PC-9 (cell line): ENCODE data around the gene USP13. TPM values are rescaled to one million over a fixed set of nuclear protein-coding genes. Genes with fewer than 3 reads are reported as not detected.

Experiments used
- BruUV-seq: library from RNA; stranded (reverse); fragments of 400-500 nt; replicated peaks from 2 replicates; lab custom pipeline; 2021; lab: Mats Ljungman, UMichigan
- CTCF ChIA-PET: fragments of 300-600 bp; sonication (Branson Sonifier 250); formaldehyde crosslinking; loops from one replicate; lab custom pipeline; 2022; ENCODE audit warnings: antibody characterized with exemption; lab: Charles Lee
- POLR2A ChIA-PET: fragments of 300-600 bp; sonication (Branson Sonifier 250); formaldehyde crosslinking; loops from one replicate; lab custom pipeline; 2022; ENCODE audit warnings: antibody characterized with exemption; ENCODE audit not compliant: unreplicated experiment; lab: Charles Lee
- DNase-seq, 2 experiments: peaks; one replicate each; pipeline versions ENCODE4 v3.0.0 to v3.0.0-alpha.2; 2015 to 2022; ENCODE audit warnings: mixed read lengths in 1 of 2
- H2AFZ ChIP-seq: fragments of 200-600 bp; sonication (generic); 2 replicates; pipeline ENCODE4 v1.8.1; 2017; ENCODE audit warnings: antibody characterized with exemption
- H3F3A ChIP-seq: fragments of 200-600 bp; sonication (generic); 2 replicates; pipeline ENCODE4 v1.8.1; 2017; ENCODE audit warnings: antibody characterized with exemption, mild to moderate bottlenecking, low read depth; ENCODE audit not compliant: insufficient read depth
- H3K27ac ChIP-seq: fragments of 200-600 bp; sonication (generic); 2 replicates; pipeline ENCODE4 v1.6.1; 2016; ENCODE audit warnings: mixed run types
- H3K27me3 ChIP-seq: fragments of 200-600 bp; sonication (generic); 2 replicates; pipeline ENCODE4 v1.6.1; 2016; ENCODE audit warnings: low read depth, mixed run types; ENCODE audit not compliant: insufficient read depth
- H3K36me3 ChIP-seq: fragments of 200-600 bp; sonication (generic); 2 replicates; pipeline ENCODE4 v1.6.1; 2016; ENCODE audit warnings: low read depth, mixed run types
- H3K4me1 ChIP-seq: fragments of 200-600 bp; sonication (generic); replicated peaks from 2 replicates; pipeline ENCODE4 v1.6.1; 2016; ENCODE audit warnings: mixed run types; ENCODE audit not compliant: insufficient read depth
- H3K4me2 ChIP-seq: fragments of 200-600 bp; sonication (generic); 2 replicates; pipeline ENCODE4 v1.6.1; 2017; ENCODE audit warnings: mixed run types
- H3K4me3 ChIP-seq: fragments of 200-600 bp; sonication (generic); 2 replicates; pipeline ENCODE4 v1.6.1; 2016; ENCODE audit warnings: mixed run types
- H3K79me2 ChIP-seq: fragments of 200-600 bp; sonication (generic); 2 replicates; pipeline ENCODE4 v1.6.1; 2017; ENCODE audit warnings: low read depth, mixed run types
- H3K9me2 ChIP-seq: fragments of 200-600 bp; sonication (generic); 2 replicates; pipeline ENCODE4 v1.8.1; 2017; ENCODE audit warnings: mild to moderate bottlenecking; ENCODE audit not compliant: insufficient read depth
- H3K9me3 ChIP-seq: fragments of 200-600 bp; sonication (generic); 2 replicates; pipeline ENCODE4 v1.8.1; 2016; ENCODE audit warnings: low read depth; ENCODE audit not compliant: insufficient read depth
- H4K20me1 ChIP-seq: fragments of 200-600 bp; sonication (generic); 2 replicates; pipeline ENCODE4 v1.8.1; 2017; ENCODE audit not compliant: insufficient read depth
- CTCF ChIP-seq: fragments of 200-600 bp; sonication (generic); conservative IDR thresholded peaks from 2 replicates; pipeline ENCODE4 v1.6.1; 2017; ENCODE audit warnings: mixed run types, antibody characterized with exemption, mild to moderate bottlenecking, moderate library complexity
- EZH2 ChIP-seq: fragments of 200-600 bp; sonication (generic); IDR thresholded peaks from 2 replicates; pipeline ENCODE4 v1.8.0; 2017; ENCODE audit warnings: antibody characterized with exemption, low read depth
- intact Hi-C: fragments of 100-400 bp; cut with micrococcal nuclease; formaldehyde crosslinking; loops from one replicate; pipeline ENCODE4 v1.10.0; 2022; ENCODE audit not compliant: unreplicated experiment
- total RNA-seq: library from RNA; stranded (reverse); gene quantifications from 2 replicates; pipeline ENCODE4 v1.2.3, GENCODE V29; 2021

The USP13 gene
- total RNA-seq, 1 experiment from 2014 or later = 24.7 TPM

GRCh38 chr3:179688850-179689249 lies 36.0 kb downstream of the USP13 start:
- no TSS peak for BruUV-seq
- ChIA-PET CTCF (no interaction called here), POLR2A (no interaction called here)

GRCh38 chr3:179694731-179695130 lies 41.9 kb downstream of the USP13 start:
- Histone ChIP-seq H4K20me1 (0 out of 2 replicates have a peak, but pooled peaks cover 5% of the 10 kb centered on the region), H3K79me2 (no peaks in the 10 kb centered on the region), H2AFZ (no peak overlapping the region), H3K36me3 (no peaks in the 10 kb centered on the region), H3K9me3 (no peaks in the 10 kb centered on the region), H3K27ac (no peak overlapping the region), H3K27me3 (no peaks in the 10 kb centered on the region), H3K4me2 (no peak overlapping the region), H3K9me2 (no peaks in the 10 kb centered on the region), H3K4me3 (no peak overlapping the region), H3F3A (no peaks in the 10 kb centered on the region; the same call in 1 of the 2 replicates), H3K4me1 (no peaks in the 10 kb centered on the region)
- TF ChIP-seq EZH2 (no peak), CTCF (no peak)
- no TSS peak for BruUV-seq
- DNase-seq = no peak
- CTCF ChIA-PET = no interaction called here
- POLR2A ChIA-PET = no interaction called here
- intact Hi-C loops = no loop called here

More at GRCh38 chr3:179688850-179689249, 36.0 kb downstream of the USP13 start:
- Histone ChIP-seq H3K9me3 (no peaks in the 10 kb centered on the region), H3K27me3 (no peaks in the 10 kb centered on the region), H4K20me1 (no peaks in the 10 kb centered on the region), H2AFZ (no peak overlapping the region), H3K4me2 (no peak overlapping the region), H3K4me1 (no peaks in the 10 kb centered on the region), H3K36me3 (no peaks in the 10 kb centered on the region), H3K27ac (no peak overlapping the region), H3F3A (no peaks in the 10 kb centered on the region), H3K4me3 (no peak overlapping the region), H3K79me2 (no peaks in the 10 kb centered on the region), H3K9me2 (no peaks in the 10 kb centered on the region)
- intact Hi-C loops = no loop called here
- no peak for DNase-seq
- TF ChIP-seq CTCF = no peak
- no peak for TF ChIP-seq EZH2

- Histone ChIP-seq H3K4me3 (no peak overlapping the region), H3K79me2 (no peaks in the 10 kb centered on the region), H3K4me2 (no peak overlapping the region), H4K20me1 (0 out of 2 replicates have a peak, but pooled peaks cover 5% of the 10 kb centered on the region), H3K9me3 (no peaks in the 10 kb centered on the region), H3F3A (no peaks in the 10 kb centered on the region; the same call in 1 of the 2 replicates), H3K9me2 (no peaks in the 10 kb centered on the region), H3K36me3 (no peaks in the 10 kb centered on the region), H3K4me1 (no peaks in the 10 kb centered on the region), H2AFZ (no peak overlapping the region), H3K27ac (no peak overlapping the region), H3K27me3 (no peaks in the 10 kb centered on the region)
- no peak for DNase-seq
- ChIA-PET POLR2A (no interaction called here), CTCF (no interaction called here)
- TF ChIP-seq CTCF (no peak), EZH2 (no peak)
- intact Hi-C loops = no loop called here
- no TSS peak for BruUV-seq
Measured at GRCh38 chr3:179695672-179696313, 43.0 kb downstream of the USP13 start.
